HEK293 (cell line): Measurements from ENCODE around the gene PSMA7.

Source experiments
- CTCF ChIA-PET: fragments of 350-600 bp; formaldehyde crosslinking; extraction: SDS; loops from one replicate; lab custom pipeline; 2021; ENCODE audit warnings: antibody characterized with exemption; lab: Yijun Ruan, JAX
- POLR2A ChIA-PET: fragments of 300-600 bp; formaldehyde crosslinking; extraction: SDS; loops from one replicate; lab custom pipeline; 2020; ENCODE audit warnings: antibody characterized with exemption, inconsistent platforms; lab: Yijun Ruan, JAX
- H3K27ac ChIP-seq: fragments of 200-500 bp; sonication (Bioruptor generic); 2 replicates; pipeline ENCODE4 v1.5.1; 2014; ENCODE audit warnings: low read depth, low read length, control low read depth, inconsistent platforms; ENCODE audit errors: extremely low read depth
- H3K36me3 ChIP-seq, 2 experiments: fragments of 200-500 bp in 1 of 2; sonication (Bioruptor generic) in 1 of 2; 1 replicate in 1 of 2; 2 replicates in 1 of 2; pipeline ENCODE4 v1.5.1; 2014 to 2017; ENCODE audit warnings: inconsistent platforms in 2 of 2, low read length in 2 of 2; ENCODE audit not compliant: control insufficient read depth in 2 of 2, insufficient read depth in 1 of 2
- H3K4me1 ChIP-seq: fragments of 200-500 bp; sonication (Bioruptor generic); 2 replicates; pipeline ENCODE4 v1.5.1; 2014; ENCODE audit warnings: mild to moderate bottlenecking, low read length, inconsistent platforms; ENCODE audit not compliant: control insufficient read depth, insufficient read depth
- H3K4me3 ChIP-seq: 2 replicates; pipeline ENCODE4 v1.5.1; 2011; ENCODE audit warnings: low read depth, mild to moderate bottlenecking, control low read depth, low read length, moderate library complexity
- H3K9me3 ChIP-seq: fragments of 200-500 bp; sonication (Bioruptor generic); 2 replicates; pipeline ENCODE4 v1.5.1; 2014; ENCODE audit warnings: low read depth, low read length, inconsistent platforms; ENCODE audit not compliant: control insufficient read depth, insufficient read depth
- BCL6B ChIP-seq: fragments of 450-650 bp; formaldehyde crosslinking; IDR thresholded peaks from 2 replicates; pipeline ENCODE4 v1.5.1; 2017; ENCODE audit warnings: missing biosample characterization, missing genetic modification characterization
- HOXA7 ChIP-seq: sonication (generic); formaldehyde crosslinking; IDR thresholded peaks from 2 replicates; pipeline ENCODE4 v1.8.1; 2022; ENCODE audit warnings: missing genetic modification reagents, borderline replicate concordance
- IKZF3 ChIP-seq: fragments of 450-650 bp; IDR thresholded peaks from 2 replicates; pipeline ENCODE4 v1.5.0; 2018; ENCODE audit warnings: missing biosample characterization, mild to moderate bottlenecking, missing genetic modification characterization, moderate library complexity
- PRDM10 ChIP-seq: fragments of 450-650 bp; formaldehyde crosslinking; IDR thresholded peaks from 2 replicates; pipeline ENCODE4 v1.5.1; 2016; ENCODE audit warnings: missing biosample characterization, missing genetic modification characterization
- ZBTB21 ChIP-seq: fragments of 450-650 bp; formaldehyde crosslinking; IDR thresholded peaks from 2 replicates; pipeline ENCODE4 v1.5.1; 2017; ENCODE audit warnings: missing biosample characterization, missing genetic modification characterization
- ZFHX2 ChIP-seq: fragments of 450-650 bp; formaldehyde crosslinking; conservative IDR thresholded peaks from 2 replicates; pipeline ENCODE4 v1.5.1; 2016; ENCODE audit warnings: missing biosample characterization, missing genetic modification characterization
- ZFP3 ChIP-seq: fragments of 450-650 bp; formaldehyde crosslinking; IDR thresholded peaks from 2 replicates; pipeline ENCODE4 v1.5.1; 2016; ENCODE audit warnings: low read depth, missing biosample characterization, missing genetic modification characterization
- ZNF138 ChIP-seq: fragments of 450-650 bp; formaldehyde crosslinking; IDR thresholded peaks from 2 replicates; pipeline ENCODE4 v1.5.1; 2016; ENCODE audit warnings: missing biosample characterization, missing genetic modification characterization, borderline replicate concordance
- ZNF140 ChIP-seq: fragments of 450-650 bp; formaldehyde crosslinking; IDR thresholded peaks from 2 replicates; pipeline ENCODE4 v1.5.1; 2016; ENCODE audit warnings: missing biosample characterization, missing genetic modification characterization
- ZNF174 ChIP-seq: fragments of 450-650 bp; formaldehyde crosslinking; IDR thresholded peaks from 2 replicates; pipeline ENCODE4 v1.5.0; 2017; ENCODE audit warnings: missing biosample characterization, mild to moderate bottlenecking, missing genetic modification characterization
- ZNF214 ChIP-seq: fragments of 450-650 bp; formaldehyde crosslinking; IDR thresholded peaks from 2 replicates; pipeline ENCODE4 v1.5.1; 2017; ENCODE audit warnings: missing biosample characterization, mild to moderate bottlenecking, missing genetic modification characterization, borderline replicate concordance
- ZNF248 ChIP-seq: fragments of 450-650 bp; formaldehyde crosslinking; IDR thresholded peaks from 2 replicates; pipeline ENCODE4 v1.5.1; 2017; ENCODE audit warnings: missing biosample characterization, missing genetic modification characterization
- ZNF311 ChIP-seq: fragments of 450-650 bp; formaldehyde crosslinking; IDR thresholded peaks from 2 replicates; pipeline ENCODE4 v1.5.1; 2017; ENCODE audit warnings: missing biosample characterization, missing genetic modification characterization, borderline replicate concordance
- ZNF335 ChIP-seq: fragments of 450-650 bp; formaldehyde crosslinking; conservative IDR thresholded peaks from 2 replicates; pipeline ENCODE4 v1.5.1; 2016; ENCODE audit warnings: missing biosample characterization, missing genetic modification characterization
- ZNF48 ChIP-seq: fragments of 450-650 bp; formaldehyde crosslinking; IDR thresholded peaks from 2 replicates; pipeline ENCODE4 v1.5.1; 2016; ENCODE audit warnings: missing biosample characterization, missing genetic modification characterization
- ZNF513 ChIP-seq: fragments of 450-650 bp; IDR thresholded peaks from 2 replicates; pipeline ENCODE4 v1.5.1; 2018; ENCODE audit warnings: missing biosample characterization, missing genetic modification characterization
- ZNF658 ChIP-seq: fragments of 450-650 bp; formaldehyde crosslinking; IDR thresholded peaks from 2 replicates; pipeline ENCODE4; 2016; ENCODE audit warnings: missing biosample characterization, missing genetic modification characterization
- ZNF677 ChIP-seq: fragments of 450-650 bp; IDR thresholded peaks from 2 replicates; pipeline ENCODE4 v1.5.0; 2018; ENCODE audit warnings: missing biosample characterization, mild to moderate bottlenecking, missing genetic modification characterization, moderate library complexity
- ZNF768 ChIP-seq: fragments of 450-650 bp; formaldehyde crosslinking; IDR thresholded peaks from 2 replicates; pipeline ENCODE4 v1.5.1; 2018; ENCODE audit warnings: missing biosample characterization, mild to moderate bottlenecking, missing genetic modification characterization
- TF ChIP-seq, protein P1 (sequence below): fragments of 450-650 bp; formaldehyde crosslinking; IDR thresholded peaks from 2 replicates; pipeline ENCODE4 v1.5.1; 2017; ENCODE audit warnings: missing biosample characterization, missing genetic modification characterization

Gene PSMA7

DNA sequence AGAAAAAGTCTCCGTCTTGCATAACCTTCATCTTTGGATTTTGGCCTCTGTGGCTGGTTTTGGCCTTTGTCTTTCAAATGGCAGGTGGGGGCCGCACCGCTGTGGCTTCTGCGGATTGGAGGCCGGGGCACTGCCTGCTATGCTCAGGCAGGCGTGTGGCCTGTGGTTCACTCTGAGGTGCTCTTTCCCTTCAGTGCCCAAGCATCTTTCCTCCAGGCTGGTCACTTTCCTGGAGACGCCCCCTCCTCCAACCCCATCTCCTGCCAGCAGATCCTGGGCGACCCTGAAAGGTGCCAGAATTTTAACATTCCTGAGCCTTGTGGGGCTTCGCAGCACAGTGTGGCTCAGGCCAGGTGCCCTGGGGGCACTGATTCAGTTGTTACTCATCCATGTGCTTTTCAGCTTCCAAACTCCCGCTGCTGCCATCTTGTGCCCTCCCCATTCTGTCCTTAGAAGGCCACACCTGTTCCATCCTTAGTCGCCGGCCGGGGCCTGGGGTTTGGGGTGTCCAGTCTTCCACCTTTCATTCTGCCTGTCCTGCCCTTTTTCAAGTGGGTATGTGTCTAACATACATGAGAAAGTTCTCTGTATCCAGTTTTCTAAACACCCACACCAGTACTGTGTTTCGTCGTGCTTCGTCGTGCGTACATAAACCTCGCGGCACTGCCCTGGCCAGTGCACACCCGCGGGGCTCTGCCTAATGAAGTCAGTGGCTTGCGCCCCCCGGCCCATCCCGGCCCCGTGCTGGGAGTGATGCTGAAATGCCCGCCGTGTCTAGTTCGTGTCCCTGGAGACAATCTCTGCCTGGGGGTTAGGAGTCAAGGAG lies 12.4 kb upstream of the PSMA7 start (continued):
- no peak for TF ChIP-seq ZNF335 (tag by site-specific recombination)
- no peak for TF ChIP-seq ZNF48 (tag by site-specific recombination)
- no peak for TF ChIP-seq IKZF3 (tag by site-specific recombination)
- no peak for TF ChIP-seq ZFP3
- no peak for TF ChIP-seq HOXA7 (CRISPR knock-in tag)
- no peak for TF ChIP-seq PRDM10

DNA sequence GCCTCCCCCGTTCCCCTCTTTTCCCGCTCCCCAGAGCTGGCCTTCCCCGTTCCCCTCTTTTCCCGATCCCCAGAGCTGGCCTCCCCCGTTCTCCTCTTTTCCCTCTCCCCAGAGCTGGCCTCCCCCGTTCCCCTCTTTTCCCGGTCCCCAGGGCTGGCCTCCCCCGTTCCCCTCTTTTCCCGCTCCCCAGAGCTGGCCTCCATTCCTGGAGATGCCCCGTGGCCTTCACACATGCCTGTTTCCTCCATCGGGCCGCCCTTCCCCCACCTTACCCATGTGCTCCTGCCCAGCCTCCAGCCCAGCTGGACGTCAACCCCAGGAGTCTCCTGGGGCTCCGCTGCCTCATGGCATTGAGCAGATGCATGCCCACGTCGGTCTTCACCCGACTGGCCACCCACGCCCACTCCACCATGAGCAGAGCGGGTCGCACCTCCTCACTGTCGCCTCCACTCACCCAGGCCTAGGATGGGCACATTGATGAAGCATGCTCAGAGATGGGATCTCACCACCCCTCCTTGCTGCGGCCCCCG lies 8.7 kb upstream of the PSMA7 start:
- TF ChIP-seq ZNF658 (tag by site-specific recombination) (no peak), ZNF677 (tag by site-specific recombination) (no peak), ZNF513 (no peak), ZNF174 (no peak), HOXA7 (CRISPR knock-in tag) (no peak), ZNF248 (tag by site-specific recombination) (no peak), ZBTB21 (no peak), ZNF214 (tag by site-specific recombination) (no peak), ZNF138 (no peak), ZNF311 (tag by site-specific recombination) (no peak), ZNF140 (tag by site-specific recombination) (no peak), ZFHX2 (tag by site-specific recombination) (no peak), BCL6B (no peak), ZNF768 (tag by site-specific recombination) (no peak)
- TF ChIP-seq, protein P1, sequence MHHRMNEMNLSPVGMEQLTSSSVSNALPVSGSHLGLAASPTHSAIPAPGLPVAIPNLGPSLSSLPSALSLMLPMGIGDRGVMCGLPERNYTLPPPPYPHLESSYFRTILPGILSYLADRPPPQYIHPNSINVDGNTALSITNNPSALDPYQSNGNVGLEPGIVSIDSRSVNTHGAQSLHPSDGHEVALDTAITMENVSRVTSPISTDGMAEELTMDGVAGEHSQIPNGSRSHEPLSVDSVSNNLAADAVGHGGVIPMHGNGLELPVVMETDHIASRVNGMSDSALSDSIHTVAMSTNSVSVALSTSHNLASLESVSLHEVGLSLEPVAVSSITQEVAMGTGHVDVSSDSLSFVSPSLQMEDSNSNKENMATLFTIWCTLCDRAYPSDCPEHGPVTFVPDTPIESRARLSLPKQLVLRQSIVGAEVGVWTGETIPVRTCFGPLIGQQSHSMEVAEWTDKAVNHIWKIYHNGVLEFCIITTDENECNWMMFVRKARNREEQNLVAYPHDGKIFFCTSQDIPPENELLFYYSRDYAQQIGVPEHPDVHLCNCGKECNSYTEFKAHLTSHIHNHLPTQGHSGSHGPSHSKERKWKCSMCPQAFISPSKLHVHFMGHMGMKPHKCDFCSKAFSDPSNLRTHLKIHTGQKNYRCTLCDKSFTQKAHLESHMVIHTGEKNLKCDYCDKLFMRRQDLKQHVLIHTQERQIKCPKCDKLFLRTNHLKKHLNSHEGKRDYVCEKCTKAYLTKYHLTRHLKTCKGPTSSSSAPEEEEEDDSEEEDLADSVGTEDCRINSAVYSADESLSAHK, result no peak
- Histone ChIP-seq H3K9me3 (no peaks in the 10 kb centered on the region), H3K4me1 (no peaks in the 10 kb centered on the region), H3K4me3 (no peak overlapping the region), H3K36me3 (peaks cover 0 to 12% of the 10 kb centered on the region in 2 experiments; a peak in 1 of 3 replicates), H3K27ac (no peak overlapping the region)
- ChIA-PET CTCF (interaction anchor here (0.6 kb wide), 1 partner anchor 13 kb away, joined by 3 read pairs; no protein-coding TSS in a partner anchor), POLR2A (no interaction called here)
